H1 (cell line): ENCODE measurements around the gene ZFP36L1. TPM values are rescaled to one million over a fixed set of nuclear protein-coding genes. Genes with fewer than 3 reads are reported as not detected.

Experiments used
- ASH2L ChIP-seq: fragments of 200-600, 300-600 bp; sonication (generic); IDR thresholded peaks from one replicate; pipeline ENCODE4 v1.7.1; 2017; ENCODE audit warnings: low read length
- CHD1 ChIP-seq: IDR thresholded peaks from 2 replicates; pipeline ENCODE4 v1.6.1; 2012; ENCODE audit warnings: low read depth, low read length, improper control_type of control experiment
- CHD2 ChIP-seq: IDR thresholded peaks from 2 replicates; pipeline ENCODE4 v1.6.1; 2012; ENCODE audit warnings: low read length, improper control_type of control experiment
- EZH2 ChIP-seq: fragments of 200-600 bp; sonication (generic); IDR thresholded peaks from 2 replicates; pipeline ENCODE4 v1.7.1; 2012; ENCODE audit warnings: low read depth, mild to moderate bottlenecking, moderate library complexity, low read length, inconsistent platforms; ENCODE audit not compliant: severe bottlenecking
- GTF2F1 ChIP-seq: IDR thresholded peaks from 2 replicates; pipeline ENCODE4 v1.6.1; 2012; ENCODE audit warnings: low read depth, low read length, improper control_type of control experiment, borderline replicate concordance
- KDM1A ChIP-seq: fragments of 200-600, 300-600 bp; sonication (generic); IDR thresholded peaks from 2 replicates; pipeline ENCODE4 v1.7.1; 2016; ENCODE audit warnings: mild to moderate bottlenecking, low read length, borderline replicate concordance
- NANOG ChIP-seq: IDR thresholded peaks from 2 replicates; pipeline ENCODE4 v1.6.1; 2011; ENCODE audit warnings: low read length, low read depth, mild to moderate bottlenecking, inconsistent platforms; ENCODE audit not compliant: insufficient read depth, poor library complexity, severe bottlenecking
- SAP30 ChIP-seq: fragments of 300-600 bp; sonication (generic); IDR thresholded peaks from 2 replicates; pipeline ENCODE4 v1.7.1; 2012; ENCODE audit warnings: low read length, moderate library complexity, mild to moderate bottlenecking, inconsistent platforms; ENCODE audit not compliant: insufficient read depth, insufficient replicate concordance
- SP1 ChIP-seq: IDR thresholded peaks from 2 replicates; pipeline ENCODE4 v1.6.1; 2011; ENCODE audit warnings: low read depth, low read length
- SP2 ChIP-seq: IDR thresholded peaks from 2 replicates; pipeline ENCODE4 v1.6.1; 2012; ENCODE audit warnings: mild to moderate bottlenecking, low read length, inconsistent platforms
- polyA plus RNA-seq, 7 experiments: library from polyadenylated mRNA; depleted of rRNA in 3 of 7; stranded (reverse) in 5 of 7; unstranded in 2 of 7; fragments of >200 nt in 5 of 7; fragments of 200-250 nt in 2 of 7; gene quantifications; 1 replicate in 5 of 7; 2 replicates in 1 of 7; 4 replicates in 1 of 7; pipeline versions ENCODE4 v1.2.1 to v1.2.3, GENCODE V29; 2011 to 2013; ENCODE audit warnings: missing spikeins in 2 of 7, mixed read lengths in 2 of 7
- total RNA-seq: library from RNA; stranded (reverse); fragmentation: NEBNext Ultra II Directional; extraction: Animal tissue kit (Norgen Biotek cat#: 25700); gene quantifications from 2 replicates; pipeline ENCODE4 v1.2.1, GENCODE V29; 2021

Gene ZFP36L1
- total and polyA plus RNA-seq, 2 of the 8 experiments (the other 6 are each of a cell fraction or from before 2014, with no cell fraction given): 80.4 to 132 TPM

DNA sequence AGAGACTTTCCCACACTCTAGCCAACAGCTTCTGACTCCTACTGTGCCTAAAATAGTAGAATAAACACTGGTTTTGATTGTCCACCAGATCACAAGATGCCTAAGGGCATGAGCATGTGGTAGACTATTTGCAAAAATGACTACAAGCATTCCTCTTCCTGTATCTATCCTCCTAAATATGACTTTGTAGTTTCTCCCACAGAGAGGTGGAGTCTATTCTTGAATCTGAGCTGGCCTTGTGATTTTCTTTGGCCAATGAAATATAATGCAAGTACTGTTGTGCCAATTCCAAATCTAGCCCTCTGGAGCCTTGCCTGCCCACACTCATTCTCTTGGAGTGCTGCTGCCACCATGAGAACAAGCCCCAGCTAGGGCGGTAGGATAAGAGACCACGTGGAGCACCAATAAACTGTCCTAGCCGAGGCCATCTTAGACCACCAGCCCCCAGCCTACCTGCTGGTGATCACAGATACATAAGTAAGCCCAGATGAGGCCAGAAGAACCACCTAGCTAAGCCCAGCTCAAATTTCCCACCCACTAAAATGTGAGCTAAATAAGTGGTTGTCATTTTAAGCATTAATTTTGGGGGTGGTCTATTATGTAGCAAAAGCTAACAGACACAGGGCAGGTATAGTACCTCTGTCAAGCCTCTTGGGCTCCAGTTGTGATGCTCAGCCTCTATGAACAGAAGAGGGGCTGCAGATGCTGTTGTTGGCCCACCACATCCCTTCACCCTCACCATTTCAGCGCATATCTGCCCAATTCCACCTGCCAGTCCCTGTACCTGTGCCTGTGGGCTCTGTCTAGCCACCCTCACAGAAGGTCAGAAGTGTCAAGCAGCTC, 17.9 kb downstream of the ZFP36L1 start (continued):
- TF ChIP-seq SAP30 (no peak), SP1 (no peak), EZH2 (no peak), CHD2 (no peak), ASH2L (no peak), CHD1 (no peak), SP2 (no peak), KDM1A (no peak), GTF2F1 (no peak), NANOG (no peak)
